Hepatocyte (in vitro differentiated cells): ENCODE data around the gene SCGB1C2.

Experiments
- CTCF ChIP-seq: fragments of 200-600 bp; sonication (generic); IDR thresholded peaks from 2 replicates; pipeline ENCODE4 v1.5.1; 2016; ENCODE audit warnings: antibody characterized with exemption, mild to moderate bottlenecking; ENCODE audit not compliant: poor library complexity
- EZH2 ChIP-seq: fragments of 200-600 bp; sonication (generic); IDR thresholded peaks from 2 replicates; pipeline ENCODE4 v1.6.1; 2016; ENCODE audit warnings: antibody characterized with exemption, mild to moderate bottlenecking, borderline replicate concordance
- EZH2phosphoT487 ChIP-seq: fragments of 200-600 bp; sonication (generic); IDR thresholded peaks from one replicate; pipeline ENCODE4 v1.6.1; 2018; ENCODE audit warnings: antibody characterized with exemption, mild to moderate bottlenecking, low read depth, moderate library complexity; ENCODE audit not compliant: unreplicated experiment, severe bottlenecking

- TF ChIP-seq CTCF = no peak
- no peak for TF ChIP-seq EZH2phosphoT487
- no peak for TF ChIP-seq EZH2
Observed at GRCh38 chr17:179781-180380, 42.5 kb downstream of the SCGB1C2 start.
